HCT116 (cell line): ENCODE measurements around the gene ENGASE.

ENCODE experiments used
- ATF3 ChIP-seq: IDR thresholded peaks from 2 replicates; pipeline ENCODE4 v1.6.1; 2012
- CTCF ChIP-seq, 3 experiments: fragments of 200-600 bp in 1 of 3; sonication (generic) in 1 of 3; IDR thresholded peaks in 2 of 3; conservative IDR thresholded peaks in 1 of 3; 2 replicates each; pipeline ENCODE4 v1.5.1; 2012 to 2017; ENCODE audit warnings: low read depth in 2 of 3, low read length in 2 of 3, antibody characterized with exemption in 1 of 3, borderline replicate concordance in 1 of 3, control low read depth in 1 of 3, mild to moderate bottlenecking in 1 of 3, mixed read lengths in 1 of 3, mixed run types in 1 of 3, moderate library complexity in 1 of 3; ENCODE audit not compliant: insufficient read depth in 1 of 3
- EGR1 ChIP-seq: IDR thresholded peaks from 2 replicates; pipeline ENCODE4 v1.6.1; 2012; ENCODE audit warnings: low read depth
- EZH2 ChIP-seq: fragments of 200-600 bp; sonication (generic); IDR thresholded peaks from 2 replicates; pipeline ENCODE4 v1.6.1; 2017; ENCODE audit warnings: antibody characterized with exemption, mixed run types
- FOSL1 ChIP-seq: IDR thresholded peaks from 2 replicates; pipeline ENCODE4 v1.6.1; 2012; ENCODE audit warnings: low read depth
- POLR2A ChIP-seq: IDR thresholded peaks from 2 replicates; pipeline ENCODE4 v1.7.0; 2011; ENCODE audit warnings: borderline replicate concordance; ENCODE audit not compliant: insufficient read depth, insufficient read length; ENCODE audit errors: extremely low read depth
- POLR2AphosphoS5 ChIP-seq: IDR thresholded peaks from 2 replicates; pipeline ENCODE4 v1.6.1; 2011; ENCODE audit warnings: mild to moderate bottlenecking, low read depth, low read length, moderate library complexity
- RAD21 ChIP-seq: IDR thresholded peaks from 2 replicates; pipeline ENCODE4 v1.6.1; 2012; ENCODE audit warnings: low read depth, mild to moderate bottlenecking
- REST ChIP-seq: IDR thresholded peaks from 2 replicates; pipeline ENCODE4 v1.6.1; 2012; ENCODE audit warnings: low read depth
- SIN3A ChIP-seq: IDR thresholded peaks from 2 replicates; pipeline ENCODE4 v1.6.1; 2012; ENCODE audit warnings: low read depth
- SP1 ChIP-seq: IDR thresholded peaks from 2 replicates; pipeline ENCODE4 v1.6.1; 2012; ENCODE audit warnings: low read depth
- YY1 ChIP-seq: IDR thresholded peaks from 2 replicates; pipeline ENCODE4 v1.6.1; 2011; ENCODE audit warnings: low read length, low read depth, moderate library complexity, mild to moderate bottlenecking; ENCODE audit not compliant: insufficient replicate concordance; ENCODE audit errors: extremely low read depth
- ZFX ChIP-seq: fragments of 450-650 bp; IDR thresholded peaks from 2 replicates; pipeline ENCODE4 v1.6.1; 2017
- ZNF274 ChIP-seq: fragments of 200-500 bp; sonication (Bioruptor generic); IDR thresholded peaks from 2 replicates; pipeline ENCODE4 v1.6.1; 2014; ENCODE audit warnings: mild to moderate bottlenecking, low read depth, low read length, inconsistent platforms

GRCh38 chr17:79066963-79067362 is 7.7 kb upstream of the ENGASE start:
- TF ChIP-seq ZNF274 = no peak
- no peak for TF ChIP-seq ZFX
- TF ChIP-seq FOSL1 = no peak
- TF ChIP-seq SP1 = no peak
- no peak for TF ChIP-seq CTCF (IDR thresholded peaks at IDR 0.05 in 2 of 3, conservative IDR thresholded peaks at IDR 0.05 in 1 of 3; ENCODE audit: borderline replicate concordance in 1 of 3, insufficient read depth in 1 of 3, low read depth in 2 of 3, low read length in 2 of 3)
- no peak for TF ChIP-seq EGR1
- no peak for TF ChIP-seq POLR2A
- no peak for TF ChIP-seq RAD21
- TF ChIP-seq EZH2 = no peak
- TF ChIP-seq POLR2AphosphoS5 = no peak
- no peak for TF ChIP-seq YY1
- TF ChIP-seq REST = no peak
- no peak for TF ChIP-seq ATF3
- no peak for TF ChIP-seq SIN3A
